Lower leg skin (tissue), 3 donors: ENCODE data around the gene MAB21L1.

ENCODE experiments used
- POLR2A ChIP-seq, 2 donors: fragments of 450-650 bp; IDR thresholded peaks; one replicate each; pipeline ENCODE4 v1.6.1; 2016 to 2017; ENCODE audit warnings: antibody characterized with exemption in 2 of 2, mild to moderate bottlenecking in 1 of 2, moderate library complexity in 1 of 2
- TF ChIP-seq, protein P1 (sequence below), 3 donors: fragments of 450-650 bp; IDR thresholded peaks; one replicate each; pipeline ENCODE4 v1.5.1; 2016; ENCODE audit warnings: antibody characterized with exemption in 3 of 3, mild to moderate bottlenecking in 3 of 3, moderate library complexity in 2 of 3

DNA sequence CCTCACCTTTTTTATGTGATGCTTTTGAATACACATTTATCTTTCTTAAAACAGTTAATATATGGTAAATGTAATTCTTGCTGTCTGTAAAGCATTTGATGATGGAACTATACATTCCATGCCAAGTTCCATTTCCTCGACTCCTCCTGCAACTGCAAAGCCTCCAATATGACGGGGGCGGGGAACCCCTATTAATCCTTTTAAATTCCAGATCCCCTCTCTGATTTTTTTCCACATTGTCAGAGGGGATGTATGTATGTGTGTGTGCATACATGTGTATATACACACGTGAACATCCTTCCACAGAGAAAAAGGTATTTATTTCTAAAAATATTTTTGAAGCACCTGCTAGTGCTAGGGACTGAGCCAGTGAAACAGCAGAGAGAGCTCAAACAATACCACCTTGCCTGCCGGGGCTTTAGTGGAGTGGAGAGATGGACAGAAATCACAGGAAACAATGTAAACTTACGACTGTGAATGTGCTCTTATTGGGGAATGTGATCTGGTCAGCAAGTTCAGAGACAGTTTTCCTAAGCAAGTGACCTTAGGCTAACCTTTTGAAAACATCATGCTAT is 25.3 kb upstream of the MAB21L1 start:
- TF ChIP-seq POLR2A (IDR thresholded peaks at IDR 0.05) = no peak
- TF ChIP-seq, protein P1, sequence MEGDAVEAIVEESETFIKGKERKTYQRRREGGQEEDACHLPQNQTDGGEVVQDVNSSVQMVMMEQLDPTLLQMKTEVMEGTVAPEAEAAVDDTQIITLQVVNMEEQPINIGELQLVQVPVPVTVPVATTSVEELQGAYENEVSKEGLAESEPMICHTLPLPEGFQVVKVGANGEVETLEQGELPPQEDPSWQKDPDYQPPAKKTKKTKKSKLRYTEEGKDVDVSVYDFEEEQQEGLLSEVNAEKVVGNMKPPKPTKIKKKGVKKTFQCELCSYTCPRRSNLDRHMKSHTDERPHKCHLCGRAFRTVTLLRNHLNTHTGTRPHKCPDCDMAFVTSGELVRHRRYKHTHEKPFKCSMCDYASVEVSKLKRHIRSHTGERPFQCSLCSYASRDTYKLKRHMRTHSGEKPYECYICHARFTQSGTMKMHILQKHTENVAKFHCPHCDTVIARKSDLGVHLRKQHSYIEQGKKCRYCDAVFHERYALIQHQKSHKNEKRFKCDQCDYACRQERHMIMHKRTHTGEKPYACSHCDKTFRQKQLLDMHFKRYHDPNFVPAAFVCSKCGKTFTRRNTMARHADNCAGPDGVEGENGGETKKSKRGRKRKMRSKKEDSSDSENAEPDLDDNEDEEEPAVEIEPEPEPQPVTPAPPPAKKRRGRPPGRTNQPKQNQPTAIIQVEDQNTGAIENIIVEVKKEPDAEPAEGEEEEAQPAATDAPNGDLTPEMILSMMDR (IDR thresholded peaks at IDR 0.05) = no peak
